NT2/D1 (cell line): ENCODE data around the gene TRABD2A.

Source experiments
- SUZ12 ChIP-seq: IDR thresholded peaks from 2 replicates; pipeline ENCODE4 v1.6.1; 2011; ENCODE audit not compliant: insufficient read length, insufficient read depth; ENCODE audit errors: extremely low read depth
- YY1 ChIP-seq: IDR thresholded peaks from 2 replicates; pipeline ENCODE4 v1.6.1; 2011; ENCODE audit not compliant: insufficient read length, insufficient read depth
- ZNF274 ChIP-seq: IDR thresholded peaks from 2 replicates; pipeline ENCODE4 v1.6.1; 2011; ENCODE audit warnings: mild to moderate bottlenecking, low read depth, low read length

GRCh38 chr2:84776011-84776410 lies 104.9 kb downstream of the TRABD2A start:
- TF ChIP-seq ZNF274: no peak
- TF ChIP-seq YY1: no peak
- TF ChIP-seq SUZ12: no peak
